SK-N-SH (cell line): ENCODE measurements around the gene STARD10.

ENCODE experiments used
- CHD2 ChIP-seq: fragments of 150-350 bp; IDR thresholded peaks from 2 replicates; pipeline ENCODE4 v1.6.1; 2018; ENCODE audit warnings: low read length; ENCODE audit not compliant: partially characterized antibody
- EP300 ChIP-seq, 2 experiments: IDR thresholded peaks; 2 replicates each; pipeline versions ENCODE4 v1.4.0 to v1.6.1; 2012; ENCODE audit warnings: borderline replicate concordance in 1 of 2, low read depth in 1 of 2, low read length in 1 of 2
- EZH2phosphoT487 ChIP-seq: fragments of 200-600 bp; sonication (generic); IDR thresholded peaks from 2 replicates; pipeline ENCODE4 v1.6.1; 2017; ENCODE audit warnings: low read depth, mixed run types, mild to moderate bottlenecking, antibody characterized with exemption, moderate library complexity, borderline replicate concordance
- FOXJ3 ChIP-seq: sonication (generic); formaldehyde crosslinking; IDR thresholded peaks from 2 replicates; pipeline ENCODE4 v1.5.1; 2020; ENCODE audit warnings: mild to moderate bottlenecking, missing genetic modification reagents
- GATA2 ChIP-seq: sonication (generic); formaldehyde crosslinking; IDR thresholded peaks from 2 replicates; pipeline ENCODE4 v1.5.0; 2020; ENCODE audit warnings: mild to moderate bottlenecking, missing genetic modification reagents
- MXI1 ChIP-seq: IDR thresholded peaks from 2 replicates; pipeline ENCODE4 v1.6.1; 2012; ENCODE audit warnings: mild to moderate bottlenecking, low read depth, low read length, improper control_type of control experiment
- NFIC ChIP-seq: IDR thresholded peaks from 2 replicates; pipeline ENCODE4 v1.4.0; 2012; ENCODE audit warnings: borderline replicate concordance
- NRF1 ChIP-seq: IDR thresholded peaks from 2 replicates; pipeline ENCODE4 v1.6.1; 2012; ENCODE audit warnings: low read depth, mild to moderate bottlenecking, low read length
- SMC3 ChIP-seq: IDR thresholded peaks from 2 replicates; pipeline ENCODE4 v1.6.1; 2012; ENCODE audit warnings: low read depth, low read length, improper control_type of control experiment
- TAF1 ChIP-seq: IDR thresholded peaks from 2 replicates; pipeline ENCODE4 v1.6.1; 2012; ENCODE audit warnings: low read depth, mild to moderate bottlenecking, low read length, moderate library complexity, borderline replicate concordance
- YY1 ChIP-seq: IDR thresholded peaks from 2 replicates; pipeline ENCODE4 v1.4.0; 2012; ENCODE audit warnings: low read depth, mild to moderate bottlenecking
- TF ChIP-seq, protein P1 (sequence below): IDR thresholded peaks from 2 replicates; pipeline ENCODE4 v1.4.0; 2012; ENCODE audit warnings: low read depth
- TF ChIP-seq, protein P2 (sequence below): fragments of 200-600 bp; sonication (generic); IDR thresholded peaks from 2 replicates; pipeline ENCODE4 v1.6.1; 2017; ENCODE audit warnings: antibody characterized with exemption, mild to moderate bottlenecking, moderate library complexity

- TF ChIP-seq MXI1 = no peak
- TF ChIP-seq TAF1 = no peak
- no peak for TF ChIP-seq GATA2 (CRISPR knock-in tag)
- TF ChIP-seq YY1 = no peak
- no peak for TF ChIP-seq SMC3
- no peak for TF ChIP-seq CHD2
- TF ChIP-seq FOXJ3 (CRISPR knock-in tag) = no peak
- TF ChIP-seq, protein P1, sequence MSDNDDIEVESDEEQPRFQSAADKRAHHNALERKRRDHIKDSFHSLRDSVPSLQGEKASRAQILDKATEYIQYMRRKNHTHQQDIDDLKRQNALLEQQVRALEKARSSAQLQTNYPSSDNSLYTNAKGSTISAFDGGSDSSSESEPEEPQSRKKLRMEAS = no peak
- no peak for TF ChIP-seq NRF1
- TF ChIP-seq, protein P2, sequence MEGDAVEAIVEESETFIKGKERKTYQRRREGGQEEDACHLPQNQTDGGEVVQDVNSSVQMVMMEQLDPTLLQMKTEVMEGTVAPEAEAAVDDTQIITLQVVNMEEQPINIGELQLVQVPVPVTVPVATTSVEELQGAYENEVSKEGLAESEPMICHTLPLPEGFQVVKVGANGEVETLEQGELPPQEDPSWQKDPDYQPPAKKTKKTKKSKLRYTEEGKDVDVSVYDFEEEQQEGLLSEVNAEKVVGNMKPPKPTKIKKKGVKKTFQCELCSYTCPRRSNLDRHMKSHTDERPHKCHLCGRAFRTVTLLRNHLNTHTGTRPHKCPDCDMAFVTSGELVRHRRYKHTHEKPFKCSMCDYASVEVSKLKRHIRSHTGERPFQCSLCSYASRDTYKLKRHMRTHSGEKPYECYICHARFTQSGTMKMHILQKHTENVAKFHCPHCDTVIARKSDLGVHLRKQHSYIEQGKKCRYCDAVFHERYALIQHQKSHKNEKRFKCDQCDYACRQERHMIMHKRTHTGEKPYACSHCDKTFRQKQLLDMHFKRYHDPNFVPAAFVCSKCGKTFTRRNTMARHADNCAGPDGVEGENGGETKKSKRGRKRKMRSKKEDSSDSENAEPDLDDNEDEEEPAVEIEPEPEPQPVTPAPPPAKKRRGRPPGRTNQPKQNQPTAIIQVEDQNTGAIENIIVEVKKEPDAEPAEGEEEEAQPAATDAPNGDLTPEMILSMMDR = no peak
- TF ChIP-seq EZH2phosphoT487 = no peak
- no peak for TF ChIP-seq EP300 (IDR thresholded peaks at IDR 0.05; ENCODE audit: borderline replicate concordance in 1 of 2, low read depth in 1 of 2, low read length in 1 of 2)
- TF ChIP-seq NFIC = no peak
These were observed 14.2 kb downstream of the STARD10 start for GRCh38 chr11:72779495-72780128.
